ENCODE results near the gene ACLY.

GRCh38 chr17:41957031-41957868, 38.5 kb upstream of the ACLY start:
- TF ChIP-seq CTCF (conservative IDR thresholded peaks at IDR 0.05 in 1 of 2, IDR thresholded peaks at IDR 0.05 in 1 of 2; ENCODE audit: extremely low read depth in 1 of 2, insufficient read depth in 1 of 2, low read depth in 1 of 2, low read length in 2 of 2) (no peak), EZH2 (IDR thresholded peaks at IDR 0.05; ENCODE audit: borderline replicate concordance, low read length) (no peak)

Data from mammary epithelial cell (primary cell).